ENCODE data around the gene RHEB.

GRCh38 chr7:151426904-151427704 is 92.6 kb downstream of the RHEB start:
- TF ChIP-seq CSRNP3 (CRISPR knock-in tag; IDR thresholded peaks at IDR 0.05) (0 out of 2 replicates have a peak, but pooled peaks have one; percentile 9), ESRRG (CRISPR knock-in tag; IDR thresholded peaks at IDR 0.05) (no peak), ZFP30 (CRISPR knock-in tag; IDR thresholded peaks at IDR 0.05) (no peak), PATZ1 (CRISPR knock-in tag; IDR thresholded peaks at IDR 0.05; ENCODE audit: borderline replicate concordance) (no peak)
